ENCODE results near the gene EFCAB8. TPM values are rescaled to one million over a fixed set of nuclear protein-coding genes. Genes with fewer than 3 reads are reported as not detected.

The EFCAB8 gene
- total RNA-seq, 1 donor: not detected

GRCh38 chr20:32891491-32891890, 32.8 kb downstream of the EFCAB8 start:
- no peak overlapping the region for H3K4me3 ChIP-seq (ENCODE audit: low read depth, low read length)
- no peak for TF ChIP-seq CTCF (IDR thresholded peaks at IDR 0.05; ENCODE audit: insufficient read depth, low read length)
- no peak for DNase-seq (ENCODE audit: low read depth)

- no peak overlapping the region for H3K4me3 ChIP-seq (ENCODE audit: low read depth, low read length)
- DNase-seq (ENCODE audit: low read depth): no peak
- no peak for TF ChIP-seq CTCF (IDR thresholded peaks at IDR 0.05; ENCODE audit: insufficient read depth, low read length)
Measured at GRCh38 chr20:32891926-32892660, 33.4 kb downstream of the EFCAB8 start.

GRCh38 chr20:32893263-32894025, 34.7 kb downstream of the EFCAB8 start:
- no peak overlapping the region for H3K4me3 ChIP-seq (ENCODE audit: low read depth, low read length)
- DNase-seq (ENCODE audit: low read depth): no peak
- TF ChIP-seq CTCF (IDR thresholded peaks at IDR 0.05; ENCODE audit: insufficient read depth, low read length): no peak

GRCh38 chr20:32894026-32894483, 35.3 kb downstream of the EFCAB8 start:
- DNase-seq (ENCODE audit: low read depth): peak; percentile 3
- TF ChIP-seq CTCF (IDR thresholded peaks at IDR 0.05; ENCODE audit: insufficient read depth, low read length): peak; percentile 25

GRCh38 chr20:32894711-32895355, 36.1 kb downstream of the EFCAB8 start:
- DNase-seq (ENCODE audit: low read depth): no peak
- TF ChIP-seq CTCF (IDR thresholded peaks at IDR 0.05; ENCODE audit: insufficient read depth, low read length): no peak

More at GRCh38 chr20:32894026-32894483, 35.3 kb downstream of the EFCAB8 start:
- H3K4me3 ChIP-seq (ENCODE audit: low read depth, low read length): no peak overlapping the region

GRCh38 chr20:32896521-32897280, 38.0 kb downstream of the EFCAB8 start:
- no peak for DNase-seq (ENCODE audit: low read depth)
- no peak overlapping the region for H3K4me3 ChIP-seq (ENCODE audit: low read depth, low read length)
- no peak for TF ChIP-seq CTCF (IDR thresholded peaks at IDR 0.05; ENCODE audit: insufficient read depth, low read length)

More at GRCh38 chr20:32894711-32895355, 36.1 kb downstream of the EFCAB8 start:
- H3K4me3 ChIP-seq (ENCODE audit: low read depth, low read length): no peak overlapping the region
